H9 (cell line): Measurements from ENCODE around the gene SLC47A1. TPM values are rescaled to one million over a fixed set of nuclear protein-coding genes. Genes with fewer than 3 reads are reported as not detected.

ENCODE experiments used
- DNase-seq: peaks from one replicate; pipeline ENCODE4 v3.0.0-alpha.2; 2017
- H2AFZ ChIP-seq: one replicate; pipeline ENCODE4 v1.6.1; 2013; ENCODE audit warnings: mild to moderate bottlenecking, low read length, control low read depth, moderate library complexity
- H2AK5ac ChIP-seq: 2 replicates; pipeline ENCODE4 v1.6.1; 2013; ENCODE audit warnings: low read length, control low read depth, mixed read lengths; ENCODE audit not compliant: insufficient read length
- H2BK120ac ChIP-seq: one replicate; pipeline ENCODE4 v1.6.1; 2013; ENCODE audit warnings: low read depth, mild to moderate bottlenecking, low read length, control low read depth, inconsistent platforms; ENCODE audit not compliant: poor library complexity, severe bottlenecking
- H2BK12ac ChIP-seq: 2 replicates; pipeline ENCODE4 v1.6.1; 2013; ENCODE audit warnings: low read length, control low read depth, mixed read lengths, low read depth; ENCODE audit not compliant: insufficient read length
- H2BK15ac ChIP-seq: 2 replicates; pipeline ENCODE4 v1.6.1; 2013; ENCODE audit warnings: low read depth, low read length, control low read depth
- H2BK20ac ChIP-seq: one replicate; pipeline ENCODE4 v1.6.1; 2013; ENCODE audit warnings: low read depth, mild to moderate bottlenecking, low read length, control low read depth, inconsistent platforms; ENCODE audit not compliant: poor library complexity, severe bottlenecking
- H2BK5ac ChIP-seq: 2 replicates; pipeline ENCODE4 v1.6.1; 2013; ENCODE audit warnings: low read length, control low read depth, mixed read lengths; ENCODE audit not compliant: insufficient read length
- H3K14ac ChIP-seq: 2 replicates; pipeline ENCODE4 v1.6.1; 2013; ENCODE audit warnings: low read length, control low read depth; ENCODE audit not compliant: insufficient read depth
- H3K18ac ChIP-seq: 2 replicates; pipeline ENCODE4 v1.6.1; 2013; ENCODE audit warnings: low read depth, mild to moderate bottlenecking, mixed read lengths, low read length, control low read depth; ENCODE audit not compliant: insufficient read length
- H3K23ac ChIP-seq: 2 replicates; pipeline ENCODE4 v1.6.1; 2013; ENCODE audit warnings: low read length, control low read depth, mixed read lengths, low read depth; ENCODE audit not compliant: insufficient read length
- H3K23me2 ChIP-seq: 2 replicates; pipeline ENCODE4 v1.6.1; 2013; ENCODE audit warnings: low read depth, mild to moderate bottlenecking, mixed read lengths, low read length, control low read depth; ENCODE audit not compliant: insufficient read length, poor library complexity, severe bottlenecking
- H3K27ac ChIP-seq: 2 replicates; pipeline ENCODE4 v1.5.1; 2013; ENCODE audit warnings: low read length, control low read depth, mixed read lengths, low read depth; ENCODE audit not compliant: insufficient read length
- H3K27me3 ChIP-seq: 2 replicates; pipeline ENCODE4 v1.6.1; 2013; ENCODE audit warnings: low read length, control low read depth, inconsistent platforms; ENCODE audit not compliant: insufficient read depth
- H3K4ac ChIP-seq: 2 replicates; pipeline ENCODE4 v1.6.1; 2013; ENCODE audit warnings: low read depth, mild to moderate bottlenecking, control low read depth, inconsistent platforms, low read length, moderate library complexity
- H3K4me1 ChIP-seq: 2 replicates; pipeline ENCODE4 v1.6.1; 2013; ENCODE audit warnings: low read length, control low read depth, inconsistent platforms; ENCODE audit not compliant: insufficient read depth
- H3K4me2 ChIP-seq: 2 replicates; pipeline ENCODE4 v1.6.1; 2013; ENCODE audit warnings: low read length, control low read depth, mixed read lengths; ENCODE audit not compliant: insufficient read length, insufficient read depth
- H3K56ac ChIP-seq: 2 replicates; pipeline ENCODE4 v1.6.1; 2013; ENCODE audit warnings: low read depth, mild to moderate bottlenecking, mixed read lengths, low read length, control low read depth; ENCODE audit not compliant: insufficient read length
- H3K79me1 ChIP-seq: 2 replicates; pipeline ENCODE4 v1.6.1; 2013; ENCODE audit warnings: low read depth, mild to moderate bottlenecking, moderate library complexity, low read length, control low read depth, inconsistent platforms; ENCODE audit not compliant: insufficient read depth, poor library complexity, severe bottlenecking
- H3K79me2 ChIP-seq: 2 replicates; pipeline ENCODE4 v1.6.1; 2013; ENCODE audit warnings: low read length, control low read depth, inconsistent platforms; ENCODE audit not compliant: insufficient read depth
- H3K9ac ChIP-seq: 2 replicates; pipeline ENCODE4 v1.6.1; 2013; ENCODE audit warnings: low read length, control low read depth, mixed read lengths; ENCODE audit not compliant: insufficient read length; ENCODE audit errors: extremely low read depth
- H3K9me3 ChIP-seq: one replicate; pipeline ENCODE4 v1.6.1; 2013; ENCODE audit warnings: low read depth, low read length, inconsistent platforms; ENCODE audit not compliant: control insufficient read depth
- H3T11ph ChIP-seq: one replicate; pipeline ENCODE4 v1.6.1; 2013; ENCODE audit warnings: mild to moderate bottlenecking, low read length, control low read depth, inconsistent platforms
- H4K20me1 ChIP-seq: one replicate; pipeline ENCODE4 v1.6.1; 2013; ENCODE audit not compliant: control insufficient read depth, insufficient read length, insufficient read depth
- H4K5ac ChIP-seq: 2 replicates; pipeline ENCODE4 v1.6.1; 2013; ENCODE audit warnings: low read depth, mild to moderate bottlenecking, mixed read lengths, low read length, control low read depth; ENCODE audit not compliant: insufficient read length
- H4K8ac ChIP-seq: replicated peaks from 2 replicates; pipeline ENCODE4 v1.6.1; 2013; ENCODE audit warnings: low read length, control low read depth, mixed read lengths, low read depth; ENCODE audit not compliant: insufficient read length
- H4K91ac ChIP-seq: 2 replicates; pipeline ENCODE4 v1.6.1; 2013; ENCODE audit warnings: low read depth, mild to moderate bottlenecking, moderate library complexity, mixed read lengths, low read length, control low read depth; ENCODE audit not compliant: insufficient read length
- H3K27ac Mint-ChIP-seq, 3 experiments: 2 replicates in 2 of 3; 3 replicates in 1 of 3; pipeline ENCODE4 v1.8.0; 2020 to 2021; ENCODE audit warnings: mixed read lengths in 3 of 3, mild to moderate bottlenecking in 1 of 3, moderate library complexity in 1 of 3
- H3K27me3 Mint-ChIP-seq: 2 replicates; pipeline ENCODE4 v1.8.0; 2021; ENCODE audit warnings: low read depth, mild to moderate bottlenecking, moderate library complexity, mixed read lengths
- H3K36me3 Mint-ChIP-seq, 3 experiments: 2 replicates in 2 of 3; 3 replicates in 1 of 3; pipeline ENCODE4 v1.8.0; 2020 to 2021; ENCODE audit warnings: low read depth in 3 of 3, mixed read lengths in 3 of 3; ENCODE audit not compliant: insufficient read depth in 1 of 3
- H3K4me1 Mint-ChIP-seq, 2 experiments: 2 replicates each; pipeline ENCODE4 v1.8.0; 2020; ENCODE audit warnings: mixed read lengths in 2 of 2
- H3K4me3 Mint-ChIP-seq, 2 experiments: 2 replicates in 1 of 2; 3 replicates in 1 of 2; pipeline ENCODE4 v1.8.0; 2020 to 2021; ENCODE audit warnings: mild to moderate bottlenecking in 2 of 2, mixed read lengths in 2 of 2, moderate library complexity in 1 of 2
- H3K9me3 Mint-ChIP-seq, 2 experiments: 2 replicates in 1 of 2; 3 replicates in 1 of 2; pipeline ENCODE4 v1.8.0; 2020; ENCODE audit warnings: mild to moderate bottlenecking in 2 of 2, mixed read lengths in 2 of 2, moderate library complexity in 1 of 2
- CTCF ChIP-seq: fragments of 200-600 bp; sonication (generic); conservative IDR thresholded peaks from 3 replicates; pipeline ENCODE4 v1.8.0; 2021; ENCODE audit warnings: antibody characterized with exemption, mild to moderate bottlenecking
- WGBS: extraction: QIAGEN DNeasy Blood & Tissue Kit; methylation state at CpG from one replicate; pipeline ENCODE4 v1.1.7; 2013; ENCODE audit warnings: missing lambda C conversion rate, low lambda C conversion rate, mixed read lengths; ENCODE audit not compliant: insufficient read length; ENCODE audit errors: extremely low coverage; 5-methylcytosine and 5-hydroxymethylcytosine counted together
- total RNA-seq: library from RNA; stranded (reverse); gene quantifications from 2 replicates; pipeline ENCODE4 v1.2.1, GENCODE V29; 2021

The SLC47A1 gene
- total RNA-seq, 1 experiment from 2014 or later, result 4.0 TPM

DNA sequence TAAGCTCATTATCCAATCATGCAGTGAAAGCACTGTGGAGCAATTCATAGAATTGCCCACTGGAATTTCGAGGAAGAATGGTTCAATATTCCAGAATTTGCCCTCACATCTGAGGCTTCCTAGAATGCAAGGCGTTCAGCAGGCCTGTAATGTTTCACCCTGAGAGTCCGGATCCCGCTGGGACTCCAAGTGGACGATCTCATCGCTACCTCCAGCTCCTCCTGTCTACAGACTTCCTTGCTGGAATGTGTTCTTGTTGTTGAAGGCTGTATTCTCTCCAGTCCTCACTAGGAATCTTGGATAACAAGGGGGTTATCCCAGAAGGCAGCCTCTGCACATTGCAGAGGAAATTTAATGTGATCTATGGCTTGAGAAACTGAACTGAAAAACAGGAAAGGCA lies 7.8 kb downstream of the SLC47A1 start:
- no peaks in the 10 kb centered on the region for H3K9me3 ChIP-seq
- no peak overlapping the region for H3K27ac ChIP-seq
- H4K91ac ChIP-seq, result no peak overlapping the region
- Mint-ChIP-seq H3K9me3 (no peaks in the 10 kb centered on the region), H3K27ac (no peak overlapping the region), H3K4me3 (no peak overlapping the region), H3K27me3 (peaks cover 8% of the 10 kb centered on the region), H3K4me1 (peaks cover 15 to 31% of the 10 kb centered on the region in 2 experiments), H3K36me3 (no peaks in the 10 kb centered on the region)
- H3K79me2 ChIP-seq, result no peaks in the 10 kb centered on the region
- no CpG with 5 or more reads among the region's 6 CpGs for WGBS
- H3K23ac ChIP-seq, result no peak overlapping the region
- H3K23me2 ChIP-seq, result no peaks in the 10 kb centered on the region
- H3K4ac ChIP-seq, result no peak overlapping the region
- no peak for TF ChIP-seq CTCF
- H3T11ph ChIP-seq, result no peak overlapping the region
- no peak overlapping the region for H2AFZ ChIP-seq
- no peak overlapping the region for H2BK120ac ChIP-seq
- no peak for DNase-seq
- H2BK20ac ChIP-seq, result no peak overlapping the region
- no peak overlapping the region for H3K14ac ChIP-seq
- no peak overlapping the region for H2AK5ac ChIP-seq
- no peak overlapping the region for H3K9ac ChIP-seq
- no peak overlapping the region for H2BK12ac ChIP-seq
- no peak overlapping the region for H4K5ac ChIP-seq
- H3K4me2 ChIP-seq, result no peak overlapping the region
- H3K79me1 ChIP-seq, result no peaks in the 10 kb centered on the region
- H4K20me1 ChIP-seq, result peaks cover 3% of the 10 kb centered on the region
- H3K27me3 ChIP-seq, result no peaks in the 10 kb centered on the region
- no peaks in the 10 kb centered on the region for H3K4me1 ChIP-seq
- no peak overlapping the region for H4K8ac ChIP-seq
- H2BK15ac ChIP-seq, result no peak overlapping the region
- no peak overlapping the region for H3K56ac ChIP-seq
- no peak overlapping the region for H3K18ac ChIP-seq
- no peak overlapping the region for H2BK5ac ChIP-seq
